ENCODE measurements around the gene SLC13A5.
"Not testable (repeated sequence)": the region's sequence is repeated elsewhere in the genome, so short reads cannot be mapped to it uniquely, and the experiment has no call there.

SLC13A5 gene

GRCh38 chr17:6658411-6658810 is 54.8 kb downstream of the SLC13A5 start:
- DNase-seq: not testable (repeated sequence)

GRCh38 chr17:6657633-6658287 is 55.4 kb downstream of the SLC13A5 start:
- no peak for DNase-seq

GRCh38 chr17:6656797-6657632 is 56.2 kb downstream of the SLC13A5 start:
- DNase-seq: not testable (repeated sequence)

- not testable (repeated sequence) for DNase-seq
These were observed 57.3 kb downstream of the SLC13A5 start for GRCh38 chr17:6655732-6656361.

- peak; percentile 76 for DNase-seq
These were observed 58.1 kb downstream of the SLC13A5 start for GRCh38 chr17:6654841-6655731.

- DNase-seq: no peak
These were observed 61.2 kb downstream of the SLC13A5 start for GRCh38 chr17:6651919-6652452.

GRCh38 chr17:6651354-6651918 is 61.7 kb downstream of the SLC13A5 start, which contains the start of the genes C17orf100 and MED31:
C17orf100 (plus strand) TSS chr17:6651762; CDS start chr17:6651914, 152 bp downstream.
MED31 (minus strand) TSS chr17:6651605; CDS start chr17:6651528, 77 bp downstream.
- DNase-seq: peak; percentile 94

GRCh38 chr17:6648181-6648580 is 65.0 kb downstream of the SLC13A5 start:
- no peak for DNase-seq

- DNase-seq: no peak
These were observed 69.6 kb downstream of the SLC13A5 start for GRCh38 chr17:6643451-6644125.

GRCh38 chr17:6642592-6642991 is 70.6 kb downstream of the SLC13A5 start:
- DNase-seq: no peak

- no peak for DNase-seq
These were observed 71.8 kb downstream of the SLC13A5 start for GRCh38 chr17:6641247-6641863.

GRCh38 chr17:6640536-6641246 is 72.5 kb downstream of the SLC13A5 start, which contains the start of the genes KIAA0753 and TXNDC17:
KIAA0753 (minus strand) TSS chr17:6640711; CDS start chr17:6635103, 5,608 bp downstream.
TXNDC17 (plus strand) TSS chr17:6641060; CDS start chr17:6641083, 23 bp downstream.
- peak; percentile 92 for DNase-seq

- DNase-seq: peak; percentile 51
These were observed 73.3 kb downstream of the SLC13A5 start for GRCh38 chr17:6639586-6640535.

- no peak for DNase-seq
These were observed 74.1 kb downstream of the SLC13A5 start for GRCh38 chr17:6639014-6639585.

- DNase-seq: no peak
These were observed 74.9 kb downstream of the SLC13A5 start for GRCh38 chr17:6638046-6638908.

- DNase-seq: no peak
These were observed 75.7 kb downstream of the SLC13A5 start for GRCh38 chr17:6637458-6637840.
